H1 (cell line): Measurements from ENCODE around the gene NARS2.

Source experiments
- CBX8 ChIP-seq: fragments of 300-800, 300-1000 bp; sonication (generic); IDR thresholded peaks from 2 replicates; pipeline ENCODE4 v1.7.1; 2016; ENCODE audit warnings: low read depth, low read length, borderline replicate concordance
- CHD2 ChIP-seq: IDR thresholded peaks from 2 replicates; pipeline ENCODE4 v1.6.1; 2012; ENCODE audit warnings: low read length, improper control_type of control experiment
- CTCF ChIP-seq, 3 experiments: IDR thresholded peaks; 1 replicate in 2 of 3; 2 replicates in 1 of 3; pipeline versions ENCODE4 v1.5.1 to v1.6.1; 2011; ENCODE audit warnings: low read length in 3 of 3, mild to moderate bottlenecking in 3 of 3, inconsistent platforms in 2 of 3, low read depth in 1 of 3, moderate library complexity in 1 of 3; ENCODE audit not compliant: insufficient read depth in 1 of 3; ENCODE audit errors: control extremely low read depth in 1 of 3
- EP300 ChIP-seq, 2 experiments: IDR thresholded peaks; 1 replicate in 1 of 2; 2 replicates in 1 of 2; pipeline ENCODE4 v1.6.1; 2011 to 2012; ENCODE audit warnings: low read depth in 2 of 2, low read length in 2 of 2, mild to moderate bottlenecking in 2 of 2, borderline replicate concordance in 1 of 2, inconsistent platforms in 1 of 2, moderate library complexity in 1 of 2
- EZH2 ChIP-seq: fragments of 200-600 bp; sonication (generic); IDR thresholded peaks from 2 replicates; pipeline ENCODE4 v1.7.1; 2012; ENCODE audit warnings: low read depth, mild to moderate bottlenecking, moderate library complexity, low read length, inconsistent platforms; ENCODE audit not compliant: severe bottlenecking
- KDM5A ChIP-seq: fragments of 200-600 bp; IDR thresholded peaks from 2 replicates; pipeline ENCODE4 v1.7.1; 2012; ENCODE audit warnings: mild to moderate bottlenecking, low read length, inconsistent platforms, mixed read lengths
- POLR2AphosphoS5 ChIP-seq: IDR thresholded peaks from 2 replicates; pipeline ENCODE4 v1.6.1; 2011; ENCODE audit warnings: low read depth, low read length
- SIN3A ChIP-seq, 2 experiments: IDR thresholded peaks in 1 of 2; conservative IDR thresholded peaks in 1 of 2; 2 replicates each; pipeline ENCODE4 v1.6.1; 2011 to 2012; ENCODE audit warnings: low read length in 2 of 2, improper control_type of control experiment in 1 of 2, low read depth in 1 of 2, mild to moderate bottlenecking in 1 of 2
- SP1 ChIP-seq: IDR thresholded peaks from 2 replicates; pipeline ENCODE4 v1.6.1; 2011; ENCODE audit warnings: low read depth, low read length

GRCh38 chr11:78457448-78457847 is 117.2 kb downstream of the NARS2 start:
- TF ChIP-seq SP1 (no peak), EZH2 (no peak), CHD2 (no peak), SIN3A (conservative IDR thresholded peaks at IDR 0.05 in 1 of 2, IDR thresholded peaks at IDR 0.05 in 1 of 2; ENCODE audit: low read depth in 1 of 2, low read length in 2 of 2) (no peak), CTCF (IDR thresholded peaks at IDR 0.05; ENCODE audit: control extremely low read depth in 1 of 3, insufficient read depth in 1 of 3, low read depth in 1 of 3, low read length in 3 of 3) (no peak), CBX8 (no peak), EP300 (IDR thresholded peaks at IDR 0.05; ENCODE audit: borderline replicate concordance in 1 of 2, low read depth in 2 of 2, low read length in 2 of 2) (no peak), POLR2AphosphoS5 (no peak), KDM5A (no peak)
